HEK293T (cell line): ENCODE measurements around the gene MLXIP.

Experiments used
- BHLHE40 ChIP-seq: fragments of 450-650 bp; IDR thresholded peaks from 2 replicates; pipeline ENCODE4 v1.6.1; 2016; ENCODE audit warnings: mild to moderate bottlenecking, moderate library complexity, borderline replicate concordance
- FOXA1 ChIP-seq: fragments of 450-650 bp; IDR thresholded peaks from 2 replicates; pipeline ENCODE4 v1.6.1; 2016; ENCODE audit warnings: mild to moderate bottlenecking
- FOXK2 ChIP-seq: fragments of 450-650 bp; IDR thresholded peaks from 2 replicates; pipeline ENCODE4 v1.6.1; 2016; ENCODE audit warnings: mild to moderate bottlenecking
- FOXM1 ChIP-seq: fragments of 450-650 bp; IDR thresholded peaks from 2 replicates; pipeline ENCODE4 v1.6.1; 2017; ENCODE audit warnings: mild to moderate bottlenecking, borderline replicate concordance
- HDGF ChIP-seq: fragments of 450-650 bp; IDR thresholded peaks from 2 replicates; pipeline ENCODE4 v1.6.1; 2017; ENCODE audit warnings: antibody characterized with exemption, borderline replicate concordance
- NFRKB ChIP-seq: fragments of 450-650 bp; IDR thresholded peaks from 2 replicates; pipeline ENCODE4 v1.6.1; 2016; ENCODE audit warnings: mild to moderate bottlenecking, moderate library complexity
- SP1 ChIP-seq: fragments of 450-650 bp; IDR thresholded peaks from 2 replicates; pipeline ENCODE4 v1.6.1; 2017
- SUZ12 ChIP-seq: fragments of 450-650 bp; IDR thresholded peaks from 2 replicates; pipeline ENCODE4 v1.6.1; 2016; ENCODE audit warnings: mild to moderate bottlenecking
- TARDBP ChIP-seq: fragments of 450-650 bp; IDR thresholded peaks from 2 replicates; pipeline ENCODE4 v1.6.1; 2016
- TF ChIP-seq, protein P1 (sequence below): fragments of 450-650 bp; IDR thresholded peaks from 2 replicates; pipeline ENCODE4 v1.6.1; 2016

DNA sequence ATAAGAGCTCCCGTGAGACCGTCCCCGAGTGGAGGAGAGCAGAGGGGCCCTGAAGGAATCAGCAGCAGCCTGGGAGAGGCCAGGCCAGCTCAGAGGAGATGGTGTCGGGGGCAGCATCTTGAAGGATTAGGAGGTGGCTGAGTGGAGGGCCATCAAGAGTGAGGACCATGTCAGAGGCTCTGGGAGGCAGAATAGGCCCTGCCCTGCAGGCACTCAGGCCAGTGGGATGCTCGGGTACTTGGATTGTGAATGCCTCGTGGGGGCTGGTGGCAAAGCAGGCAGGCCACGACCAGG, 47.7 kb downstream of the MLXIP start:
- TF ChIP-seq HDGF, result no peak
- TF ChIP-seq FOXM1, result no peak
- no peak for TF ChIP-seq SP1
- TF ChIP-seq FOXK2, result no peak
- TF ChIP-seq FOXA1, result no peak
- no peak for TF ChIP-seq TARDBP
- TF ChIP-seq, protein P1, sequence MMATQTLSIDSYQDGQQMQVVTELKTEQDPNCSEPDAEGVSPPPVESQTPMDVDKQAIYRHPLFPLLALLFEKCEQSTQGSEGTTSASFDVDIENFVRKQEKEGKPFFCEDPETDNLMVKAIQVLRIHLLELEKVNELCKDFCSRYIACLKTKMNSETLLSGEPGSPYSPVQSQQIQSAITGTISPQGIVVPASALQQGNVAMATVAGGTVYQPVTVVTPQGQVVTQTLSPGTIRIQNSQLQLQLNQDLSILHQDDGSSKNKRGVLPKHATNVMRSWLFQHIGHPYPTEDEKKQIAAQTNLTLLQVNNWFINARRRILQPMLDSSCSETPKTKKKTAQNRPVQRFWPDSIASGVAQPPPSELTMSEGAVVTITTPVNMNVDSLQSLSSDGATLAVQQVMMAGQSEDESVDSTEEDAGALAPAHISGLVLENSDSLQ, result no peak
- no peak for TF ChIP-seq SUZ12
- no peak for TF ChIP-seq NFRKB
- no peak for TF ChIP-seq BHLHE40
